ENCODE results near the gene ERI3.

GRCh38 chr1:44367944-44368343, 12.9 kb upstream of the ERI3 start:
- TF ChIP-seq CTCF (IDR thresholded peaks at IDR 0.05; ENCODE audit: low read length) (no peak), EZH2 (IDR thresholded peaks at IDR 0.05; ENCODE audit: borderline replicate concordance, low read length) (no peak)
